ENCODE data around the gene AANAT. TPM values are rescaled to one million over a fixed set of nuclear protein-coding genes. Genes with fewer than 3 reads are reported as not detected.

Gene AANAT
- total and polyA plus RNA-seq, 7 experiments from 2014 or later, result not detected

DNA sequence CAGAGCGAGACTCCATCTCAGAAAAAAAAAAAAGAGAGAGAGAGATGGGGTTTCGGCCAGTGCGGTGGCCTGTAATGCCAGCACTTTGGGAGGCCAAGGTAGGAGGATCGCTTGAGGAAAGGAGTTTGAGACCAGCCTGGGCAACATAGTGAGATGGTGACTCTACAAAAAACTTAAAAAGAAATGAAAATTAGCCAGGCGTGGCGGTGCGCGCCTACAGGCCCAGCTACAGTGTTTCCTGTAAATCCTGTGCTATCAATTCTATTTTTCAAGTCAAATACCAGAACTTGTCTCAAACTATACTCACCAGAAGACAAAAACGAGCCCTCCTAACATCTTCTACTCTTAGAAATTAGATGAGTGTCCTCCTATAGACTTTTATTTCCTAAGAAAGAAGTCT is 33.7 kb upstream of the AANAT start:
- intact Hi-C loops (cut with micrococcal nuclease), result no loop called here
- peaks cover 0 to 10% (median 0%) of the 10 kb centered on the region in 5 donors for H3K36me3 Mint-ChIP-seq
- H3K9me3 ChIP-seq (ENCODE audit: control insufficient read depth in 2 of 3, low read length in 3 of 3), result no peaks in the 10 kb centered on the region
- ChIA-PET CTCF (no interaction called here), POLR2A (no interaction called here)
- no peak overlapping the region for H3K4me3 Mint-ChIP-seq
- ATAC-seq (no peak), DNase-seq (no peak)
- peaks cover 0 to 4% (median 0%) of the 10 kb centered on the region in 3 experiments for H3K36me3 ChIP-seq (ENCODE audit: control insufficient read depth in 2 of 3, insufficient read depth in 3 of 3, low read length in 3 of 3)
- no peaks in the 10 kb centered on the region for H3K9me3 Mint-ChIP-seq
- H3K27ac ChIP-seq (ENCODE audit: low read depth, low read length), result no peak overlapping the region
- no peaks in the 10 kb centered on the region for H3K27me3 Mint-ChIP-seq
- H3K4me1 Mint-ChIP-seq, result peaks cover 7 to 49% (median 29%) of the 10 kb centered on the region in 7 donors
- no peaks in the 10 kb centered on the region for H3K27me3 ChIP-seq (ENCODE audit: control insufficient read depth in 2 of 2, insufficient read depth in 2 of 2, low read length in 2 of 2)
- no peak overlapping the region for H3K4me3 ChIP-seq (ENCODE audit: low read length)
- H3K4me1 ChIP-seq (ENCODE audit: control insufficient read depth in 2 of 2, insufficient read depth in 2 of 2, low read length in 2 of 2), result no peaks in the 10 kb centered on the region
- H3K27ac Mint-ChIP-seq, result no peak overlapping the region

DNA sequence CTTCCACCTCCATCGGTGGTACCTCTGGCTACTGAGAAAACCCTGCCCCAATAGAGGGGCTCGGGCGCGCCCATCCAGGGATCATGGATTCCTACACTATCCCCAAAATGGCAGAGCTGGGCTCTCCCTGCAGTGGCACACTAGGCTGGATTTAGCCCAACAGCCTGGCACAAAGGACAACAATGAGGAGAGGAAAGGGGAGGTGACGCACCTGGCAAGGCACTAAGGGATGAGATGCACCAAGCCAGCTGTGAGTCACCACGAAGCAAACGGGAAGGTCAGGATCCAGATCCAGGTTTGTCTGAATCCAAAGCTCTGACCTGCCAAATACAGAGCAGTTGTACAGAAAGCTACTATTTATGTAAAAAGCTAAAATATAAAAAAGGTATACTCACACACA is 32.5 kb upstream of the AANAT start:
- ChIA-PET POLR2A (interaction anchor here (1.0 kb wide), 1 partner anchor 161 kb away, joined by 3 read pairs; no protein-coding TSS in a partner anchor), CTCF (interaction anchor here (0.8 to 1.1 kb wide), 2 partner anchors 128 to 132 kb away, joined by 3 read pairs; no protein-coding TSS in a partner anchor)
- intact Hi-C loops (cut with micrococcal nuclease), result no loop called here
- no peak overlapping the region for H3K27ac Mint-ChIP-seq
- H3K4me3 ChIP-seq (ENCODE audit: low read length), result no peak overlapping the region
- no peak overlapping the region for H3K4me3 Mint-ChIP-seq
- ATAC-seq (no peak), DNase-seq (no peak)
- peaks cover 0 to 4% (median 0%) of the 10 kb centered on the region in 3 experiments for H3K36me3 ChIP-seq (ENCODE audit: control insufficient read depth in 2 of 3, insufficient read depth in 3 of 3, low read length in 3 of 3)
- H3K27me3 ChIP-seq (ENCODE audit: control insufficient read depth in 2 of 2, insufficient read depth in 2 of 2, low read length in 2 of 2), result no peaks in the 10 kb centered on the region
- H3K27ac ChIP-seq (ENCODE audit: low read depth, low read length), result no peak overlapping the region
- no peaks in the 10 kb centered on the region for H3K27me3 Mint-ChIP-seq
- peaks cover 0 to 18% (median 0%) of the 10 kb centered on the region in 5 donors for H3K36me3 Mint-ChIP-seq
- no peaks in the 10 kb centered on the region for H3K9me3 Mint-ChIP-seq
- H3K9me3 ChIP-seq (ENCODE audit: control insufficient read depth in 2 of 3, low read length in 3 of 3), result no peaks in the 10 kb centered on the region
- H3K4me1 ChIP-seq (ENCODE audit: control insufficient read depth in 2 of 2, insufficient read depth in 2 of 2, low read length in 2 of 2), result peaks cover 0 to 2% of the 10 kb centered on the region in 2 donors
- H3K4me1 Mint-ChIP-seq, result peaks cover 11 to 56% (median 39%) of the 10 kb centered on the region in 7 donors

DNA sequence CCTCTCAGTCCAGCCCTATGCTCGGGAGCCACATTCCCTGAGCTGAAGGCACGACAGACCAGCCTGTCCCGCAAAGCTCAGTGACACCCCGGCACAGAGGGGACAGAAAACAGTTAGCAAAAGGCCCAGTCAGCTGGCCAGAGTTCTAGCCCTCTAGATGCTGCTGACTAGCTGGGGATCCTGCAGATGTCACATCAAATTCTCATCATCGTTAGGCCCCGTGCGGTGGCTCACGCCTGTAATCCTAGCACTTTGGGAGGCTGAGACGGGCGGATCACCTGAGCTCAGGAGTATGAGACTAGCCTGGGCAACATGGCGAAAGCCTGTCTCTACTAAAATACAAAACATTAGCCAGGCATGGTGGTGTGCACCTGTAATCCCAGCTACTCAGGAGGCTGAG is 31.7 kb upstream of the AANAT start:
- H3K9me3 Mint-ChIP-seq, result no peaks in the 10 kb centered on the region
- no peak overlapping the region for H3K27ac ChIP-seq (ENCODE audit: low read depth, low read length)
- H3K9me3 ChIP-seq (ENCODE audit: control insufficient read depth in 2 of 3, low read length in 3 of 3), result no peaks in the 10 kb centered on the region
- ChIA-PET POLR2A (interaction anchor here (0.5 to 0.7 kb wide), 2 partner anchors 15 to 619 kb away, joined by 3 to 4 read pairs; no protein-coding TSS in a partner anchor), CTCF (interaction anchor here (0.8 kb wide), 1 partner anchor 127 kb away, joined by 3 read pairs; no protein-coding TSS in a partner anchor)
- H3K36me3 ChIP-seq (ENCODE audit: control insufficient read depth in 2 of 3, insufficient read depth in 3 of 3, low read length in 3 of 3), result peaks cover 0 to 4% (median 0%) of the 10 kb centered on the region in 3 experiments
- peaks cover 12 to 59% (median 36%) of the 10 kb centered on the region in 7 donors for H3K4me1 Mint-ChIP-seq
- H3K27ac Mint-ChIP-seq, result no peak overlapping the region
- no peak for ATAC-seq
- no peak for DNase-seq
- H3K4me3 Mint-ChIP-seq, result peak overlapping the region in 1 of 10 donors; percentile 51
- peaks cover 0 to 20% (median 0%) of the 10 kb centered on the region in 5 donors for H3K36me3 Mint-ChIP-seq
- no peaks in the 10 kb centered on the region for H3K27me3 ChIP-seq (ENCODE audit: control insufficient read depth in 2 of 2, insufficient read depth in 2 of 2, low read length in 2 of 2)
- peaks cover 0 to 2% of the 10 kb centered on the region in 2 donors for H3K4me1 ChIP-seq (ENCODE audit: control insufficient read depth in 2 of 2, insufficient read depth in 2 of 2, low read length in 2 of 2)
- no peak overlapping the region for H3K4me3 ChIP-seq (ENCODE audit: low read length)
- intact Hi-C loops (cut with micrococcal nuclease), result no loop called here
- no peaks in the 10 kb centered on the region for H3K27me3 Mint-ChIP-seq

DNA sequence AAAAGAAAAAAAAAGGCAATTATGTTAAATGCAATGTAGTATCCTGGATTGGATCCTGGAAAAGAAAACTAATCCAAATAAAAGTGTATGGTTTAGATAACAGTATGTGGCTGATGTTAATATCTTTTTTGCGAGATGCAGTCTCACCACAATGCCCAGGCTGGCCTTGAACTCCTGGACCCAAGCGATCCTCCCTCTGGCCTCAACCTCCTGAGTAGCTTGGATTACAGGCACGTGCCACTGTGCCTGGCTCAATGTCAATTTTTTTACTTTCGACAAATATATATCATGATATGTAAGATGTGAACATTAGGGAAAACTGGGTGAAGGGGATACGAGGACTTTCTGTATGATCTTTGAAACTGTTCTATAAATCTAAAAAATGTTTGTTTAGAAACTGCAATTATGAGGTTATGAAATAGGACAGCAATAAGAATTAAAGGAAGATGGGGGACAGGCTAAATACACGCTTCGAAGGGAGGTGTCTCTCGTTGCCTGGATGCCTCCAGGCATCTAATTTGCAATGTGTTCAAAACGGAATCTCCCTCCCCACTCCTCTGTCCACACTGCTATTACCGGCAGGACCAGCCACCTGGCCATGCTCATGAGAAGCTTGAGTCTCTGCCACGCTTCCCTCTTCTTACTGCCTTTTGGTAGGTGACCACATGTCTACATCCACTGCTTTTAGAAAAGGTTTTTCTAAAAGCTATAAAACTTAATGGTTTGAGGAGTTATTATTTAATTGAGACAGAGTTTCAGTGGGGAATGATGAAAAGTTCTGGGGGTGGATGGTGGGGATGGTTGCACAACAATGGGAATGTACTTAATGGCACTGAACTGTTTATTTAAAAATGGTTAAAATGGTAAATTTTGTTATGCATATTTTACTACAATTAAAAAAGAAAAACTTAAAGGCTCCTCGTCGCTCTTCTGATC is 29.7 kb upstream of the AANAT start:
- Histone ChIP-seq H3K4me3 (ENCODE audit: low read length) (no peak overlapping the region), H3K9me3 (ENCODE audit: control insufficient read depth in 2 of 3, low read length in 3 of 3) (no peaks in the 10 kb centered on the region), H3K27ac (ENCODE audit: low read depth, low read length) (no peak overlapping the region), H3K4me1 (ENCODE audit: control insufficient read depth in 2 of 2, insufficient read depth in 2 of 2, low read length in 2 of 2) (peaks cover 0 to 2% of the 10 kb centered on the region in 2 donors), H3K27me3 (ENCODE audit: control insufficient read depth in 2 of 2, insufficient read depth in 2 of 2, low read length in 2 of 2) (no peaks in the 10 kb centered on the region), H3K36me3 (ENCODE audit: control insufficient read depth in 2 of 3, insufficient read depth in 3 of 3, low read length in 3 of 3) (peaks cover 0 to 4% (median 0%) of the 10 kb centered on the region in 3 experiments)
- Mint-ChIP-seq H3K27me3 (no peaks in the 10 kb centered on the region), H3K9me3 (no peaks in the 10 kb centered on the region), H3K27ac (peak overlapping the region in 2 of 9 donors; percentile 21 to 74), H3K36me3 (peaks cover 0 to 21% (median 4%) of the 10 kb centered on the region in 5 donors), H3K4me1 (peaks cover 26 to 70% (median 54%) of the 10 kb centered on the region in 7 donors), H3K4me3 (no peak overlapping the region)
- intact Hi-C loops (cut with micrococcal nuclease), result no loop called here
- POLR2A ChIA-PET, result no interaction called here
- DNase-seq (no peak), ATAC-seq (no peak)
- CTCF ChIA-PET, result interaction anchor here (0.6 kb wide), 1 partner anchor 475 kb away, joined by 3 read pairs; no protein-coding TSS in a partner anchor

DNA sequence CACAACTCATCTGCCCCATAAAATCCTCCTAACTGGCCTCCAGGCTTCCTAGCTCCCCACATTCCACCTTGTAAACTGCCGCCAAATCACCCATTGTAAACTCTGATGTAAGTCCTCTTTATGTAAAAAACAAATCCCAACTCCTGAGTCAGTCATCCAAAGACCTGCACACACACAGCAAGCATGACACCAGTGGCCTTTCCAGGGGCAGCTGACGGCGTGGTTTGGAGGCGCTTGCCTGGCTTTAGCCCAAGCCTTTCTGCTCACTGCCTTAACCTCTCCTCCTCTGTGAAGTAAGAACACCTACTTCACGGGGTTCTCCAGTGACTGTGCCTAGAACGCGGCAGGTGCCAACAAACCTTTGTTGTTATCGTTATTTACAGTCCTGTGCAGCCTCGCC is 28.5 kb upstream of the AANAT start:
- CTCF ChIA-PET, result no interaction called here
- peaks cover 0 to 26% (median 4%) of the 10 kb centered on the region in 5 donors for H3K36me3 Mint-ChIP-seq
- H3K9me3 ChIP-seq (ENCODE audit: control insufficient read depth in 2 of 3, low read length in 3 of 3), result no peaks in the 10 kb centered on the region
- H3K27me3 ChIP-seq (ENCODE audit: control insufficient read depth in 2 of 2, insufficient read depth in 2 of 2, low read length in 2 of 2), result no peaks in the 10 kb centered on the region
- intact Hi-C loops (cut with micrococcal nuclease), result no loop called here
- POLR2A ChIA-PET, result interaction anchor here (0.6 kb wide), 1 partner anchor 598 kb away, joined by 3 read pairs; no protein-coding TSS in a partner anchor
- DNase-seq (no peak), ATAC-seq (no peak)
- H3K27ac ChIP-seq (ENCODE audit: low read depth, low read length), result no peak overlapping the region
- H3K4me1 ChIP-seq (ENCODE audit: control insufficient read depth in 2 of 2, insufficient read depth in 2 of 2, low read length in 2 of 2), result peaks cover 0 to 2% of the 10 kb centered on the region in 2 donors
- no peak overlapping the region for H3K4me3 Mint-ChIP-seq
- no peaks in the 10 kb centered on the region for H3K9me3 Mint-ChIP-seq
- no peaks in the 10 kb centered on the region for H3K27me3 Mint-ChIP-seq
- peaks cover 0 to 4% (median 0%) of the 10 kb centered on the region in 3 experiments for H3K36me3 ChIP-seq (ENCODE audit: control insufficient read depth in 2 of 3, insufficient read depth in 3 of 3, low read length in 3 of 3)
- H3K4me1 Mint-ChIP-seq, result peaks cover 31 to 76% (median 59%) of the 10 kb centered on the region in 7 donors
- no peak overlapping the region for H3K4me3 ChIP-seq (ENCODE audit: low read length)
- H3K27ac Mint-ChIP-seq, result peak overlapping the region in 3 of 9 donors; percentile 5 to 53 (median 6)

DNA sequence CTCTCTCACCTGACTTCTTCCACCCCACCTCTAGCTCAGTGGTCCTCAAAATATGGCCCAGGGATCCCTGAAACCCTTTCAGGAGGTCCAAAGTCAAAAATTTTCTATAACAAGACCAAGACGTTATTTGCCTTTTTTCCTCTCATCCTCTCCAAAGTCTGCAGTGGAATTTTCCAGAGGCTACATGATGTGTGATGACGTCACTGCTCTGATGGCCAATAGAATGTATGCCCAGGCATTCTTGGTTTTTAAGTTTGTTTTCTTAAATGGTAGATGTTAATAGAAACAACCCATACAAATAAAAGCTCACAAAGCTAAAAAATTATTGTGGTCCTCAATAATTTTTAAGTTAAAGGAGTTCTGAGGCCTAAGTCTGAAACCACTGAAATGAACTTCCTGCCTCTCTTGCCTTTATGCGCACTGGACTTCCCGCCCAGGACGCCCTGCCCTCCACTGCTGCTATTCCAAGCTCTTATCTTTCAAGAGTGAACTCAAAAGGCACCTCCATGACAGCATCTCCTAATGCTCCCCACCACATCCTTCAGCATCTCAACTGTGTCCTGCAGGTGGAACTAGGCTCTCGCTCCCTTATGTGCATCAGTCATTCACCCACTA is 28.0 kb upstream of the AANAT start:
- Mint-ChIP-seq H3K36me3 (peaks cover 0 to 22% (median 4%) of the 10 kb centered on the region in 5 donors), H3K4me3 (no peak overlapping the region), H3K4me1 (peaks cover 31 to 74% (median 57%) of the 10 kb centered on the region in 7 donors), H3K9me3 (no peaks in the 10 kb centered on the region), H3K27ac (peak overlapping the region in 2 of 9 donors; percentile 5 to 76), H3K27me3 (no peaks in the 10 kb centered on the region)
- POLR2A ChIA-PET, result interaction anchor here (0.6 kb wide), 1 partner anchor 599 kb away, joined by 3 read pairs; no protein-coding TSS in a partner anchor
- Histone ChIP-seq H3K4me1 (ENCODE audit: control insufficient read depth in 2 of 2, insufficient read depth in 2 of 2, low read length in 2 of 2) (peaks cover 0 to 2% of the 10 kb centered on the region in 2 donors), H3K27me3 (ENCODE audit: control insufficient read depth in 2 of 2, insufficient read depth in 2 of 2, low read length in 2 of 2) (no peaks in the 10 kb centered on the region), H3K4me3 (ENCODE audit: low read length) (no peak overlapping the region), H3K9me3 (ENCODE audit: control insufficient read depth in 2 of 3, low read length in 3 of 3) (no peaks in the 10 kb centered on the region), H3K36me3 (ENCODE audit: control insufficient read depth in 2 of 3, insufficient read depth in 3 of 3, low read length in 3 of 3) (peaks cover 0 to under 1% (median 0%) of the 10 kb centered on the region in 3 experiments), H3K27ac (ENCODE audit: low read depth, low read length) (no peak overlapping the region)
- CTCF ChIA-PET, result no interaction called here
- ATAC-seq, result no peak
- intact Hi-C loops (cut with micrococcal nuclease), result no loop called here
- DNase-seq, result no peak

All from naive thymus-derived CD4-positive, alpha-beta T cell (primary cell).